ENCODE results near the gene CLCF1. TPM values are rescaled to one million over a fixed set of nuclear protein-coding genes. Genes with fewer than 3 reads are reported as not detected.

The CLCF1 gene
- total and polyA plus RNA-seq, 2 of the 13 experiments (the other 11 are each of a cell fraction or from before 2014, with no cell fraction given), result 0.49 to 0.78 TPM

- TF ChIP-seq NR2F1 (CRISPR knock-in tag; IDR thresholded peaks at IDR 0.05), result peak in 1 of 2 experiments; percentile 69; a peak in 2 of 4 replicates
- no peak for TF ChIP-seq CBFB (CRISPR knock-in tag; IDR thresholded peaks at IDR 0.05)
- TF ChIP-seq PATZ1 (CRISPR knock-in tag; IDR thresholded peaks at IDR 0.05), result no peak
- peak; percentile 79 for TF ChIP-seq RARA (CRISPR knock-in tag; IDR thresholded peaks at IDR 0.05)
- TF ChIP-seq NCOR1 (IDR thresholded peaks at IDR 0.05; ENCODE audit: borderline replicate concordance, low read length), result 0 out of 2 replicates have a peak, but pooled peaks have one; percentile 31
- TF ChIP-seq SATB2 (CRISPR knock-in tag; IDR thresholded peaks at IDR 0.05), result no peak
- TF ChIP-seq, protein P1, sequence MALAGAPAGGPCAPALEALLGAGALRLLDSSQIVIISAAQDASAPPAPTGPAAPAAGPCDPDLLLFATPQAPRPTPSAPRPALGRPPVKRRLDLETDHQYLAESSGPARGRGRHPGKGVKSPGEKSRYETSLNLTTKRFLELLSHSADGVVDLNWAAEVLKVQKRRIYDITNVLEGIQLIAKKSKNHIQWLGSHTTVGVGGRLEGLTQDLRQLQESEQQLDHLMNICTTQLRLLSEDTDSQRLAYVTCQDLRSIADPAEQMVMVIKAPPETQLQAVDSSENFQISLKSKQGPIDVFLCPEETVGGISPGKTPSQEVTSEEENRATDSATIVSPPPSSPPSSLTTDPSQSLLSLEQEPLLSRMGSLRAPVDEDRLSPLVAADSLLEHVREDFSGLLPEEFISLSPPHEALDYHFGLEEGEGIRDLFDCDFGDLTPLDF (CRISPR knock-in tag; IDR thresholded peaks at IDR 0.05), result no peak
- no peak for TF ChIP-seq ELK4 (CRISPR knock-in tag; IDR thresholded peaks at IDR 0.05; ENCODE audit: borderline replicate concordance)
- TF ChIP-seq SIN3A (IDR thresholded peaks at IDR 0.05; ENCODE audit: borderline replicate concordance, low read depth, low read length), result no peak
- TF ChIP-seq BCL6 (CRISPR knock-in tag; IDR thresholded peaks at IDR 0.05), result peak; percentile 86
- TF ChIP-seq ATF1 (CRISPR knock-in tag; IDR thresholded peaks at IDR 0.05), result no peak
- no peak for TF ChIP-seq ZMYM3 (CRISPR knock-in tag; IDR thresholded peaks at IDR 0.05)
- peak; percentile 73; the same call in 1 of the 2 replicates for TF ChIP-seq NR2F6 (IDR thresholded peaks at IDR 0.05)
- peak; percentile 70 for TF ChIP-seq NR2F6 (CRISPR knock-in tag; IDR thresholded peaks at IDR 0.05)
- TF ChIP-seq ZNF740 (CRISPR knock-in tag; IDR thresholded peaks at IDR 0.05), result no peak
- no peak for TF ChIP-seq ZNF34 (CRISPR knock-in tag; IDR thresholded peaks at IDR 0.05; ENCODE audit: borderline replicate concordance)
- no peak for TF ChIP-seq ZFP36L2 (CRISPR knock-in tag; IDR thresholded peaks at IDR 0.05)
- no peak for TF ChIP-seq ZSCAN5A (CRISPR knock-in tag; IDR thresholded peaks at IDR 0.05; ENCODE audit: borderline replicate concordance)
- no peak for TF ChIP-seq CHCHD3 (CRISPR knock-in tag; IDR thresholded peaks at IDR 0.05)
- TF ChIP-seq ZNF382 (CRISPR knock-in tag; IDR thresholded peaks at IDR 0.05; ENCODE audit: borderline replicate concordance), result no peak
- 0 out of 2 replicates have a peak, but pooled peaks have one; percentile 61 for TF ChIP-seq NR2F2 (IDR thresholded peaks at IDR 0.05; ENCODE audit: borderline replicate concordance, low read depth)
- peak; percentile 47 for TF ChIP-seq HNF4A (CRISPR knock-in tag; IDR thresholded peaks at IDR 0.05)
These were observed 32.4 kb upstream of the CLCF1 start (continued) for GRCh38 chr11:67405688-67406339.

Data from HepG2 (cell line).